Activated T-cell treated with anti-CD3 and anti-CD28 coated beads for 24 hours (primary cell): ENCODE results near the gene CLN6.
"Not testable (repeated sequence)": the region's sequence is repeated elsewhere in the genome, so short reads cannot be mapped to it uniquely, and the experiment has no call there.

Experiments
- DNase-seq: peaks from one replicate; pipeline ENCODE4 v3.0.0-alpha.2; 2020; ENCODE audit warnings: low read depth

Gene CLN6

GRCh38 chr15:68190048-68190447 lies 39.5 kb downstream of the CLN6 start:
- no peak for DNase-seq

- DNase-seq, result no peak
These were observed 40.9 kb downstream of the CLN6 start for GRCh38 chr15:68188647-68189046.

GRCh38 chr15:68187559-68187958 lies 42.0 kb downstream of the CLN6 start:
- DNase-seq, result no peak

GRCh38 chr15:68186671-68187397 lies 42.7 kb downstream of the CLN6 start:
- DNase-seq, result no peak

- no peak for DNase-seq
These were observed 44.7 kb downstream of the CLN6 start for GRCh38 chr15:68184616-68185480.

- no peak for DNase-seq
These were observed 45.8 kb downstream of the CLN6 start for GRCh38 chr15:68183616-68184315.

- DNase-seq, result no peak
These were observed 51.8 kb downstream of the CLN6 start for GRCh38 chr15:68177742-68178141.

GRCh38 chr15:68176601-68177000 lies 52.9 kb downstream of the CLN6 start:
- no peak for DNase-seq

GRCh38 chr15:68175526-68175925 lies 54.0 kb downstream of the CLN6 start:
- no peak for DNase-seq

- DNase-seq, result no peak
These were observed 56.4 kb downstream of the CLN6 start for GRCh38 chr15:68173119-68173518.

GRCh38 chr15:68172037-68172436 lies 57.5 kb downstream of the CLN6 start:
- DNase-seq, result not testable (repeated sequence)

- DNase-seq, result no peak
These were observed 62.7 kb downstream of the CLN6 start for GRCh38 chr15:68166847-68167246.

- DNase-seq, result no peak
These were observed 66.3 kb downstream of the CLN6 start for GRCh38 chr15:68163191-68163590.

- no peak for DNase-seq
These were observed 71.4 kb downstream of the CLN6 start for GRCh38 chr15:68158046-68158628.

- DNase-seq, result no peak
These were observed 72.5 kb downstream of the CLN6 start for GRCh38 chr15:68157074-68157473.
